H1 (cell line): ENCODE measurements around the gene ARID5B. TPM values are rescaled to one million over a fixed set of nuclear protein-coding genes. Genes with fewer than 3 reads are reported as not detected.

Source experiments
- CHD1 ChIP-seq: IDR thresholded peaks from 2 replicates; pipeline ENCODE4 v1.6.1; 2012; ENCODE audit warnings: low read depth, low read length, improper control_type of control experiment
- CHD7 ChIP-seq: fragments of 300-600 bp; sonication (generic); IDR thresholded peaks from 2 replicates; pipeline ENCODE4 v1.7.1; 2012; ENCODE audit warnings: low read length, moderate library complexity, mild to moderate bottlenecking, inconsistent platforms; ENCODE audit not compliant: insufficient replicate concordance
- HDAC2 ChIP-seq, 2 experiments: fragments of 300-600 bp in 1 of 2; sonication (generic) in 1 of 2; IDR thresholded peaks; 2 replicates each; pipeline ENCODE4 v1.6.1; 2011 to 2012; ENCODE audit warnings: low read depth in 2 of 2, low read length in 2 of 2, mild to moderate bottlenecking in 2 of 2, moderate library complexity in 2 of 2, borderline replicate concordance in 1 of 2, inconsistent platforms in 1 of 2
- KDM5A ChIP-seq: fragments of 200-600 bp; IDR thresholded peaks from 2 replicates; pipeline ENCODE4 v1.7.1; 2012; ENCODE audit warnings: mild to moderate bottlenecking, low read length, inconsistent platforms, mixed read lengths
- SAP30 ChIP-seq: fragments of 300-600 bp; sonication (generic); IDR thresholded peaks from 2 replicates; pipeline ENCODE4 v1.7.1; 2012; ENCODE audit warnings: low read length, moderate library complexity, mild to moderate bottlenecking, inconsistent platforms; ENCODE audit not compliant: insufficient read depth, insufficient replicate concordance
- SP2 ChIP-seq: IDR thresholded peaks from 2 replicates; pipeline ENCODE4 v1.6.1; 2012; ENCODE audit warnings: mild to moderate bottlenecking, low read length, inconsistent platforms
- polyA plus RNA-seq, 7 experiments: library from polyadenylated mRNA; depleted of rRNA in 3 of 7; stranded (reverse) in 5 of 7; unstranded in 2 of 7; fragments of >200 nt in 5 of 7; fragments of 200-250 nt in 2 of 7; gene quantifications; 1 replicate in 5 of 7; 2 replicates in 1 of 7; 4 replicates in 1 of 7; pipeline versions ENCODE4 v1.2.1 to v1.2.3, GENCODE V29; 2011 to 2013; ENCODE audit warnings: missing spikeins in 2 of 7, mixed read lengths in 2 of 7
- total RNA-seq: library from RNA; stranded (reverse); fragmentation: NEBNext Ultra II Directional; extraction: Animal tissue kit (Norgen Biotek cat#: 25700); gene quantifications from 2 replicates; pipeline ENCODE4 v1.2.1, GENCODE V29; 2021

Gene ARID5B
- total and polyA plus RNA-seq, 2 of the 8 experiments (the other 6 are each of a cell fraction or from before 2014, with no cell fraction given): 0.21 to 1.1 TPM

DNA sequence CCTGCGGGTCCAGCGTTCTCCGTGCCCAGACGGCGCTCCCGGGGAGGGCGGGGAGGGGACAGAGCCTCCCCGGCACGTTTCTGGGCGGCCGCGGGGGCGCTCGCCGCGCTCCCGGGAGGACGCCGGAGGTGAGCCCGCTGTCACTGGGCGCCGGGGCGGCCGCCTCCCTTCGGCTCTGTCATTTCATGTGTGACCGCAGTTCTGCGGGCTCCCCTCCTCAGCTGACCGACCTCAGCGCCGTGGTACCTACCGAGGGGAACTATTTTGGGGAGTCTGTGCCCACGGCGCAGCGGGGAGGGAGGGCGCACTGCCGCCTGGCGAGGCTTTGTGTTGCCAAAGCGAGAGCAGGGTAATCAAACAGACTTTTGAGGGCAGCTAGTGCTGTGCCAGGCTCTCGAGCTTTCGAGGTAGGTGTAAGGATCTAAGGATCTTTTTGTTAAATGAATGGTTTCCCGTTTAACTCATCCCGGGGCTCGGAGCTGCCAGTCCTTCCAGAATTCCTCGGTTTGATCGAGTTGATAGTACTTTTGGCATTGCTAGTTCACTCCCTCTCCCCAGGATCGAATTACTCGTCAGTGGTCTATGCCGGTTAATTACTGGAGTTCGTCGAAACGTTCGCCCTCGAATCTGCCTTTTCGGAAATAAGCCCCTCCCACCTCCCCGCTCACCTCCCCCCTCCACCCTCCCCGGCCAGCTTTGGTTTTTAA, 1.9 kb downstream of the ARID5B start (continued):
- TF ChIP-seq CHD7 (no peak), HDAC2 (IDR thresholded peaks at IDR 0.05; ENCODE audit: borderline replicate concordance in 1 of 2, low read depth in 2 of 2, low read length in 2 of 2) (no peak), SAP30 (no peak), SP2 (no peak), CHD1 (no peak), KDM5A (no peak)
